Activated B cell treated with CpG ODN at 0.5 μM for 24 hours (primary cell): ENCODE results near the gene TCF7L1. TPM values are rescaled to one million over a fixed set of nuclear protein-coding genes. Genes with fewer than 3 reads are reported as not detected.
"Not testable (repeated sequence)": the region's sequence is repeated elsewhere in the genome, so short reads cannot be mapped to it uniquely, and the experiment has no call there.

ENCODE experiments used
- ATAC-seq: fragments of 200-7000 bp; cut with Tn5 transposase; one replicate; pipeline ENCODE4 v1.10.0; 2021; ENCODE audit warnings: low read depth, mild to moderate bottlenecking, moderate library complexity
- CTCF ChIA-PET: fragments of 350-600 bp; sonication (Branson Sonifier 250); formaldehyde crosslinking; loops from one replicate; lab custom pipeline; 2021; ENCODE audit warnings: antibody characterized with exemption; lab: Charles Lee
- POLR2A ChIA-PET: fragments of 350-600 bp; sonication (Branson Sonifier 250); formaldehyde crosslinking; loops from one replicate; lab custom pipeline; 2021; ENCODE audit warnings: antibody characterized with exemption; lab: Charles Lee
- DNase-seq: peaks from one replicate; pipeline ENCODE4 v3.0.0; 2022
- H3K27ac Mint-ChIP-seq: one replicate; pipeline ENCODE4 v1.8.0; 2020; ENCODE audit warnings: mixed read lengths
- H3K27me3 Mint-ChIP-seq: one replicate; pipeline ENCODE4 v1.8.0; 2021; ENCODE audit warnings: mixed read lengths
- H3K36me3 Mint-ChIP-seq: one replicate; pipeline ENCODE4 v1.8.0; 2021; ENCODE audit warnings: low read depth, mixed read lengths
- H3K4me1 Mint-ChIP-seq: one replicate; pipeline ENCODE4 v1.8.0; 2021; ENCODE audit warnings: mixed read lengths
- H3K4me3 Mint-ChIP-seq: one replicate; pipeline ENCODE4 v1.8.0; 2020; ENCODE audit warnings: mild to moderate bottlenecking, mixed read lengths
- H3K9me3 Mint-ChIP-seq: one replicate; pipeline ENCODE4 v1.8.0; 2020; ENCODE audit warnings: mixed read lengths
- intact Hi-C: fragments of 100-400 bp; cut with micrococcal nuclease; formaldehyde crosslinking; loops from one replicate; pipeline ENCODE4 v1.15.1; 2024
- total RNA-seq: library from RNA; stranded (reverse); gene quantifications from 2 replicates; pipeline ENCODE4 v1.2.3, GENCODE V29; 2022
- TF ChIP-seq, protein P1 (sequence below): fragments of 200-600 bp; IDR thresholded peaks from one replicate; pipeline ENCODE4 v1.8.0; 2022; ENCODE audit warnings: antibody characterized with exemption, mild to moderate bottlenecking

The TCF7L1 gene
- total RNA-seq, 1 donor from 2014 or later = 0.07 TPM

DNA sequence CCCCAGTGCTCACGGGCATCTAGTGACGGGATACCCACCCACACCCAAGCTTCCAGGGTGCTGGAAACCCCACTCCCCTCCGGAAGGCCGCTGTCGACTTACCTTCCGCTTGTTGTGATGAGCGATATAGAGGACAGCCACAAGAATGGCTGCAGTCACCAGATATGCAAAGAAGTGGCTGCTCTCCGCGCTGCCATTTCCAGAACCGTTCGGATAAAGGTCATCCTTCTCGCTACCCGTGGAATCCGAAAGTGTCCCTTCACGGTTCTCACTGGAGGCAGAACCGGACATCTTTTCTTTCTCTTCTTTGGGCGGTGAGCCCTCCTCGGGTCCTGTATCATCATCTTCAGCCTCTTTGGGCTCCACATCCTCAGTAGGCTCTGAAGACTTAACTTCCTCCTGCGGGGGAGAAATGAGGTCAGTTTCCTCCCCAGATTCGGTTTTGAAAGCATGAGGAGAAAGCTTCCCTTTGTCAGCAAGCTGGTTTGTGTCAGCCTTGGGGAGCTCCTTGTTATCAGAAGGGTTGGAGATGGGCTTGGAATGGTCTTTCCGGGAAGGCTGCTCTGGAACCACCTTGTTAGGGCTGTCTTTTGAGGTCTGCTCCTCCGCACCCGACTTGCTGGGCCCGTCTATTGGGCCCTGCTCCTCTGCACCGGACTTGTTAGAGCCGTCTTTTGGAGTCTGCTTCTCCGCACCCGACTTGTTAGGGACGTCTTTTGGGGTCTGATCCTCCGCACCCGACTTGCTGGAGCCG is 193.4 kb downstream of the TCF7L1 start:
- TF ChIP-seq, protein P1, sequence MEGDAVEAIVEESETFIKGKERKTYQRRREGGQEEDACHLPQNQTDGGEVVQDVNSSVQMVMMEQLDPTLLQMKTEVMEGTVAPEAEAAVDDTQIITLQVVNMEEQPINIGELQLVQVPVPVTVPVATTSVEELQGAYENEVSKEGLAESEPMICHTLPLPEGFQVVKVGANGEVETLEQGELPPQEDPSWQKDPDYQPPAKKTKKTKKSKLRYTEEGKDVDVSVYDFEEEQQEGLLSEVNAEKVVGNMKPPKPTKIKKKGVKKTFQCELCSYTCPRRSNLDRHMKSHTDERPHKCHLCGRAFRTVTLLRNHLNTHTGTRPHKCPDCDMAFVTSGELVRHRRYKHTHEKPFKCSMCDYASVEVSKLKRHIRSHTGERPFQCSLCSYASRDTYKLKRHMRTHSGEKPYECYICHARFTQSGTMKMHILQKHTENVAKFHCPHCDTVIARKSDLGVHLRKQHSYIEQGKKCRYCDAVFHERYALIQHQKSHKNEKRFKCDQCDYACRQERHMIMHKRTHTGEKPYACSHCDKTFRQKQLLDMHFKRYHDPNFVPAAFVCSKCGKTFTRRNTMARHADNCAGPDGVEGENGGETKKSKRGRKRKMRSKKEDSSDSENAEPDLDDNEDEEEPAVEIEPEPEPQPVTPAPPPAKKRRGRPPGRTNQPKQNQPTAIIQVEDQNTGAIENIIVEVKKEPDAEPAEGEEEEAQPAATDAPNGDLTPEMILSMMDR = no peak
- H3K36me3 Mint-ChIP-seq = peaks cover 65% of the 10 kb centered on the region
- DNase-seq = peak; percentile 34
- ChIA-PET CTCF (interaction anchor here (0.6 to 1.9 kb wide), 4 partner anchors 26 to 226 kb away, joined by 3 to 6 read pairs (median 3); no protein-coding TSS in a partner anchor), POLR2A (interaction anchor here (0.6 to 3.4 kb wide), 38 partner anchors 8 to 1296 kb away, joined by 3 to 93 read pairs (median 7); partner anchors contain the start of genes C2orf68, CAPG, ELMOD3 and IMMT)
- ATAC-seq = peak; percentile 16
- H3K27ac Mint-ChIP-seq = peak overlapping the region; percentile 100
- H3K27me3 Mint-ChIP-seq = no peaks in the 10 kb centered on the region
- H3K4me1 Mint-ChIP-seq = peaks cover 75% of the 10 kb centered on the region
- peak overlapping the region; percentile 99 for H3K4me3 Mint-ChIP-seq
- no peaks in the 10 kb centered on the region for H3K9me3 Mint-ChIP-seq
- intact Hi-C loops = loop anchor here (1.0 to 10.0 kb wide), 9 partner anchors 14 to 1298 kb away; partner anchors contain the start of genes CHMP3, IMMT, MRPL35 and RNF103

DNA sequence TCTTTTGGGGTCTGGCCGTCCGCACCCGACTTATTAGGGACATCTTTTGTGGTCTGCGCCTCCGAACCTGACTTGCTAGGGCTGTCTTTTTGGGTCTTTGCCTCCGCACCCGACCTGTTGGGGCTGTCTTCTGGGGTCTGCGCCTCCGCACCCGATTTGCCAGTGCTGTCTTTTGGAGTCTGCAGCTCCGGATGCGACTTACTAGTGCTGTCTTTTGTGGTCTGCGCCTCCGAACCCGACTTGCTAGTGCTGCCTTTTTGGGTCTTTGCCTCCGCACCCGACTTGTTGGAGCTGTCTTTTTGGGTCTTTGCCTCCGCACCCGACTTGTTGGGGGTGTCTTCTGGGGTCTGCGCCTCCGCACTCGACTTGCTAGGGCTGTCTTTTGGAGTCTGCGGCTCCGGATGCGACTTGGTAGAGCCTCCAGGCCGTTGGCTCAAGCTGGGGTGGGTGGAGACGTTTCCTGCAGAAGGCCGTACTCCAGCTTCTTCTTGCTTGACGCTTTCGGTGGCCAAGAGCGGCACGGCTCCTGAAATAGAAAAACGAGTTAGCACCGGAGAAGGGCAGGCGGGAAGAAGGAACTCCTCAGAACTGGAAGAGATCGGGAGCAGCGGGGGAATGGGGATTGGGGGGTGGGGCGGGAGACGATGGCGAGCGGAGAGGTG is 194.1 kb downstream of the TCF7L1 start:
- Mint-ChIP-seq H3K4me3 (peak overlapping the region; percentile 99), H3K27ac (peak overlapping the region; percentile 100), H3K36me3 (peaks cover 58% of the 10 kb centered on the region), H3K9me3 (no peaks in the 10 kb centered on the region), H3K4me1 (peaks cover 68% of the 10 kb centered on the region), H3K27me3 (no peaks in the 10 kb centered on the region)
- TF ChIP-seq, protein P1 = no peak
- intact Hi-C loops = loop anchor here (1.0 to 10.0 kb wide), 8 partner anchors 14 to 1298 kb away; partner anchors contain the start of genes CHMP3, IMMT, MRPL35 and RNF103
- peak; percentile 47 for DNase-seq
- POLR2A ChIA-PET = interaction anchor here (0.6 to 3.4 kb wide), 57 partner anchors 8 to 1295 kb away, joined by 3 to 93 read pairs (median 7); partner anchors contain the start of genes C2orf68, CAPG, ELMOD3 and GGCX
- CTCF ChIA-PET = interaction anchor here (1.0 kb wide), 1 partner anchor 223 kb away, joined by 3 read pairs; no protein-coding TSS in a partner anchor
- peak; percentile 33 for ATAC-seq

DNA sequence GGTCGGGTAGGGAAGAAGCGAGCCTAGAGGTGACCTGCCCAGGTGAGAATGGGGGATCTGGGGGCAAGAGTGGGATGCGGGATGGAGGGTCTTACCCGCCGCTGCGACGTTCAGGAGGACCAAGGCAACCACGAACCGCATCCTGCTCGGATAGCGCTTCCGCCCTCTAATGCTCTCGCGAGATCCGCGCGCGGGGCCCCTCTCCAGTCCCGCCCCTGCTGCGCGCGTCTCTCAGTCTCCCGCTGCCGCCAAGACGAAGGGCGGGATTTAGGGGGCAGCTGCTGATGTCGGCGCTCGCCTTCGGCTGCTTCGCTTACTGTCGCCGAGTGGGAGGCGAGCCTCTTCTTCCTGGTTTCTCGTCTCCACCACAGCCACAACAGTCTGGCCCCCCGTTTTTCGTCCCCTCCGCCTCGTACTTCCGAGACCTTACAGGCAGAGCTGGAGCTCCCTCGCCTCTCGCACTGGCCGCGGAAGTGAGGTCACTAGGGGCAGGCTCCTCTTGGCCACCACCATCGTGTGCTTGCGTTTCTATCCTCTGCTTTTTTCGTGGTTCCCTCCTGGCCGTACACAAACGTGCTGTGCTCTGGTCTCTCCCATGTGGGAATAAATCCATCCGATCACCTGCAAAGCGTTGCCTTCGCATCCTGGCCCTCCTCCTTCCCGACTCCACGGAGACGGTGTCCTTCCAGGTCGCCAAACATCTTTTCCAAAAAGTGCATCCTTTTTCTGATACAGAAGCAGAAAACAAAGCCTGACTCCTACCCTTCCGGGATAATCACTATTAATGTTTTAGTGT is 194.8 kb downstream of the TCF7L1 start, which contains the start of gene TGOLN2:
Gene TGOLN2, minus strand, starts transcription at position 168 of the 796 bp plus-strand sequence. Its CDS starts 27 bp downstream, at position 141.
- peaks cover 61% of the 10 kb centered on the region for H3K4me1 Mint-ChIP-seq

DNA sequence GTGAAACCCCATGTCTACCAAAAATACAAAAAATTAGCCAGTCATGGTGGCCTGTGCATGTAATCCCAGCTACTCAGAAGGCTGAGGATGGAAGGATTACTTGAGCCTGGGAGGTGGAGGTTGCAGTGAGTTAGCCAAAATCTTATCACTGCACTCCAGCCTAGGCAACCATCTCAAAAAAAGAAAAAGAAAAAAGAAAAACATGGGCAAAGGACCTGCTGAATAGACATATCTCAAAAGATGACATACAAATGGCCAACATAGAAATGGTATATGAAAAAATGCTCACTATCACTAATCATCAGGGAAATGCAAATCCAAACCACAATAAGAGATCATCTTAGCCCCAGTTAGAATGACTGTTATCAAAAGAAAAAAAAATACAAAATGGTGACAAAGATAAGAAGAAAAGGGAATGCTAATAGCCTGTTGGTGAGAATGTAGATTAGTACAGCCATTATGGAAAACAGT is 196.0 kb downstream of the TCF7L1 start:
- H3K4me3 Mint-ChIP-seq = peak overlapping the region; percentile 45
- ChIA-PET CTCF (no interaction called here), POLR2A (interaction anchor here (0.8 to 1.9 kb wide), 3 partner anchors 10 to 287 kb away, joined by 3 to 11 read pairs (median 5); partner anchors contain the start of genes RETSAT and USP39)
- no peaks in the 10 kb centered on the region for H3K9me3 Mint-ChIP-seq
- ATAC-seq (no peak), DNase-seq (no peak)
- intact Hi-C loops = loop anchor here (2.0 to 10.0 kb wide), 5 partner anchors 232 to 1296 kb away; partner anchors contain the start of genes CHMP3, GGCX, IMMT and MRPL35
- H3K27ac Mint-ChIP-seq = peak overlapping the region; percentile 31
- peaks cover 50% of the 10 kb centered on the region for H3K4me1 Mint-ChIP-seq
- no peaks in the 10 kb centered on the region for H3K27me3 Mint-ChIP-seq
- peaks cover 39% of the 10 kb centered on the region for H3K36me3 Mint-ChIP-seq
- TF ChIP-seq, protein P1 = no peak

More for the DNA sequence above, 194.8 kb downstream of the TCF7L1 start, which contains the start of gene TGOLN2:
- Mint-ChIP-seq H3K36me3 (peaks cover 51% of the 10 kb centered on the region), H3K9me3 (no peaks in the 10 kb centered on the region), H3K27ac (peak within 1 kb of the TSS; percentile 100), H3K27me3 (no peaks in the 10 kb centered on the region), H3K4me3 (peak within 1 kb of the TSS; percentile 99)
- ChIA-PET CTCF (no interaction called here), POLR2A (interaction anchor here (0.6 to 3.4 kb wide), 57 partner anchors 9 to 1294 kb away, joined by 3 to 93 read pairs (median 7); partner anchors contain the start of genes C2orf68, CAPG, ELMOD3 and GGCX)
- intact Hi-C loops = loop anchor here (1.0 to 10.0 kb wide), 12 partner anchors 15 to 1297 kb away; partner anchors contain the start of genes CAPG, CHMP3, ELMOD3 and GGCX
- TF ChIP-seq, protein P1 = no peak
- peak; percentile 90 for ATAC-seq
- DNase-seq = peak; percentile 91

DNA sequence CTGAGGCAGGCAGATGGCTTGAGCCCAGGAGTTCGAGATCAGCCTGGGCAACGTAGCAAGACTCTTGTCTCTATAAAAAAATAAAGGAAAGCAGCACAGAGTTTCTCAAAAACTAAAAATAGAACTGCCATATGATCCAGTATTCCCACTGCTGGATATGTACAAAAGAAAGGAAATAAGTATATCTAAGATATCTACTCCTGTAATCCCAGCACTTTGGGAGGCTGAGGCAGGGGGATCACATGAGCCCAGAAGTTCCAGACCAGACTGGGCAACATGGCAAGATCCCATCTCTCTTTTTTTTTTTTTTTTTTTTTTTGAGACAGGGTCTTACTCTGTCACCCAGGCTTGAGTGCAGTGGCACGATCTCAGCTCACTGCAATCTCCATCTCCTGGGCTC is 196.5 kb downstream of the TCF7L1 start:
- Mint-ChIP-seq H3K36me3 (peaks cover 34% of the 10 kb centered on the region), H3K4me3 (peak overlapping the region; percentile 45), H3K4me1 (peaks cover 45% of the 10 kb centered on the region), H3K27ac (peak overlapping the region; percentile 31)
- POLR2A ChIA-PET = interaction anchor here (0.8 to 1.6 kb wide), 2 partner anchors 24 kb away, joined by 5 to 6 read pairs; partner anchors contain the start of genes ELMOD3 and RETSAT
- DNase-seq, CTCF ChIA-PET, H3K27me3 Mint-ChIP-seq, ATAC-seq, H3K9me3 Mint-ChIP-seq: not testable (repeated sequence)
- intact Hi-C loops = loop anchor here (2.0 to 10.0 kb wide), 5 partner anchors 231 to 1295 kb away; partner anchors contain the start of genes CHMP3, GGCX, IMMT and MRPL35
